ENCODE measurements around the gene CACFD1. TPM values are rescaled to one million over a fixed set of nuclear protein-coding genes. Genes with fewer than 3 reads are reported as not detected.
A peak's percentile ranks its signal among the peaks of the same experiment; 100 is the strongest.
"Not testable (repeated sequence)": the region's sequence is repeated elsewhere in the genome, so short reads cannot be mapped to it uniquely, and the experiment has no call there.

Gene CACFD1
- total RNA-seq, 1 experiment from 2014 or later = 2.5 TPM

DNA sequence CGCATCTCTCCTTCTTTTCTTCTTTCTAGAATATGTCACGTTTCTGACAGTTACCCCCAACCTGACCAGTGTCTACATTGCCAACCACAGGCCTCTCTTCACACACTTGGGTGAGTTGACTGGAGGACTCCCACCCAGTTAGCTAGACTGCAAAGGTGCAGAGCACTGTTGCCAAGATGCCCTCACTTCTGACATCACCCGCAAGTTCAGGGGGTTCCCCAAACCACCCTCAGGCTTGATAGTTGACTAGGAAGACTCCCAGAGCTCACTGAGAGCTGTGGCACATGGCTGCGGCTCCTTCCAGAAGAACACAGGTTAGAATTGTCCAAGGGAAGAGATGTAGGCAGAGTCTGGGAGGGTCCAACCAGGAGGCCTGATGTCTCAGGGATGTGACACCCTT is 20.4 kb upstream of the CACFD1 start:
- DNase-seq (ENCODE audit: low spot score) = no peak

DNA sequence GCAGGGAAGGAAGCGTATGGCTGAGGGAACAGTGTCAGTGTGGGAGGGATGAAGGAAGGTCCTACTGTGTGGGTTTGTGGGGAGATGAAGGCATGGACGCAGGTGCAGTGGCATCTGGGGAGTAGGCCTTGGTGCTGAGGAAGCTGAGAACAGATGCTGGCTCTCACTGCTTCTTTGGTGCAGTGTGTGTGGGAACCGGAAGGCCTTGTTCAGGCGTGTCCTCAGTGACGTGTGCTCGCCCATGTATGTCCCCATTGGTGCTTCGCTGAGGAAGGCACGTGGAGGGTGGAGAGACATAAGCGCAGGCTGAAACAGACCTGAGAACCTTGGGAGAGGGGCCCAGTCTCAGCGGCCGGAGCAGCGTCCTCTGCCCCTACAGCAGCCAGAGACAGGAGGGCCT is 18.9 kb upstream of the CACFD1 start:
- no peak for DNase-seq (ENCODE audit: low spot score)

DNA sequence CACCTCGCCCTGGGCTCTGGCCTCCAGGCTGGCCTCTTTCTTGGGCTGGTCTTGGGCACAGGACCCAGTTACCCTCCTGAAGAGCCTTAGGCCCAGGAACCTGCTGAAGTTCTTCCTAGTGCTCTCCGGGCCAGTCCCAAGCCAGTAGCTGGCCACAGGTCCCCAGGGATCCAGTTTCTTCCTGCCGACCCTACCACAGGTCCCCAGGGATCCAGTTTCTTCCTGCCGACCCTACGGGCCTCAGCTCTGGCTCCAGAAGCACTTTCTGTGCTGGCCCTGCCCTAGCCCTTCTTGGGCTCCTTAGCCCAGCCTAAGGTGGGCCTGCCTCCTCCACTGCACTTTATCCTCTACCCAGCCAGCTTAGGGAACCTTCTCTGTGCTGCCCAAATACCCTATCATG is 18.2 kb upstream of the CACFD1 start:
- DNase-seq (ENCODE audit: low spot score) = no peak

DNA sequence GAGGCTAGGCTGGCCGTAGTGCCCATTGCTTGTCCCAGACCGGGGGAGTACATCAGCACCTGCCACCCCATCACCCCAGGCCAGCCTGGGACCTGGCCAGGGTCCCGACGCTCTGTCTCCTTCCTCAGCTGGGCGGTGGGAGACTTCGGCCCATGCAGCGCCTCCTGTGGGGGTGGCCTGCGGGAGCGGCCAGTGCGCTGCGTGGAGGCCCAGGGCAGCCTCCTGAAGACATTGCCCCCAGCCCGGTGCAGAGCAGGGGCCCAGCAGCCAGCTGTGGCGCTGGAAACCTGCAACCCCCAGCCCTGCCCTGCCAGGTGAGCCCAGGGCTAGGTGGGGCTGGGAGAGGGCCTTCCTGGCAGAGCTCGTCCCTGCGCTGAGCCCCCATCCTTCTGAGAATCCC is 16.5 kb upstream of the CACFD1 start:
- no peak for DNase-seq (ENCODE audit: low spot score)

DNA sequence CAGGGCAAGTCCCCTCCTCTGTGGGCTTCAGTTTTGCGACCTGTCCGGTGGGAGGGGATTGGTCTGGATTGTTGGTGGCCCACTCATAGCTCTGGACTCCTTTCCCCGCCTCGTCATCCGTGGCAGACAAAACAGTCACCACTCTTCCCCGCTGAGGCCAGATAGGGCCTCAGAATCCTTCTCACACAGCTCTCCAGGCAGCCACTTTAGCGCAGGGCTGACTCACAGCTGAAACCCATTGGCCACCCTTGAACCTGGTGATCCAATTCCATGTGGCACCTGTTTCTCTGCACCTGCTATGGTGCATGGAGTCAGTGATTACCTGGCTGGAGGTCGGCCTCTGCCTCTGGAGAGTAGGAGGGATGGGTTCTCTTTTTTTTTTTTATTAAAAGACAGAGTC is 15.8 kb upstream of the CACFD1 start:
- no peak for DNase-seq (ENCODE audit: low spot score)

DNA sequence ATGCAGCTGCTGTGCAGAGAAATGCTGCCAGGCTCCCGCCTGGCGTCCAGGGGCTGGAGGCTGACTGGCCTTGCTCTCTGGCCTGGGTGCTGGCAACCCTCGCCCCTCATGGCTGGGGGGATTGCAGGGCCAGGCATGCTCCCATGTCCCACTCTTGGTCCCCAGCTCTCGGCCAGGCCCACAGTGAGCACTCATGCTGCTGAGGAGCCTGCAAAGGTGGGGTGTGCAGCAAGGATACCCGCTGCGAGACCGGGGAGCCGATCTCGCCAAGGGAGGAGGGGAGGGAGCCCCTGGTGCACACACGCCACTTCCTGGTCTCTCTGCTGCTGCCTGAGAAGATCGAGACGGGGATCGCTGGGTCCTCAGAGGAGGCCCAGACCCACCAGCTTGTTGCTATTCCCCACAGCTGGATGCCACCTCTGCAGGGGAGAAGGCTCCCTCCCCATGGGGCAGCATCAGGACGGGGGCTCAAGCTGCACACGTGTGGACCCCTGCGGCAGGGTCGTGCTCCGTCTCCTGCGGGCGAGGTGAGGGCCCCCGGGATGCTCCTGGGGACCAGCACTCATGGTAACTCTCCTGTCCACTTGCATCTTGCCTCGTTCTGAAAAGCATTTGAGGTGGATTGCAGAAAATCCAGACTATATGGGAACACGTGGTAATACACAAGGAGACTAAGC is 14.3 kb upstream of the CACFD1 start:
- no peak for DNase-seq (ENCODE audit: low spot score)

DNA sequence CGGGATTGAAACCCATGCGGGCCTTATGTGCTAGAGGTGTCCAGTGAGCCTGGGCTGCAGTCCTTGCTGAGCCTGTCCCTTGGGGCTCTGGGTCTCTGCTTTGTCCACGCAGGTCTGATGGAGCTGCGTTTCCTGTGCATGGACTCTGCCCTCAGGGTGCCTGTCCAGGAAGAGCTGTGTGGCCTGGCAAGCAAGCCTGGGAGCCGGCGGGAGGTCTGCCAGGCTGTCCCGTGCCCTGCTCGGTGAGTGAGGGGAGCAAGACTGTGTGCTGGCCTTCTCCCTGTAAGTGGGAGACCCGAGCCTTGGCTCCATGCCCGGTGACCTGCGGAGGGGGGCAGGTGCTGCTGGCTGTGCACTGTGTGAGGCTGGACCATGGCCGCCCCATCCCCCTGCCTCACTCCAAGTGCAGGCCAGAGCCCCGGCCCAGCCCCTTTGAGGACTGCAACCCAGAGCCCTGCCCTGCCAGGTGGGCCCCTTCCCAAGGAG is 11.2 kb upstream of the CACFD1 start:
- DNase-seq (ENCODE audit: low spot score) = no peak

DNA sequence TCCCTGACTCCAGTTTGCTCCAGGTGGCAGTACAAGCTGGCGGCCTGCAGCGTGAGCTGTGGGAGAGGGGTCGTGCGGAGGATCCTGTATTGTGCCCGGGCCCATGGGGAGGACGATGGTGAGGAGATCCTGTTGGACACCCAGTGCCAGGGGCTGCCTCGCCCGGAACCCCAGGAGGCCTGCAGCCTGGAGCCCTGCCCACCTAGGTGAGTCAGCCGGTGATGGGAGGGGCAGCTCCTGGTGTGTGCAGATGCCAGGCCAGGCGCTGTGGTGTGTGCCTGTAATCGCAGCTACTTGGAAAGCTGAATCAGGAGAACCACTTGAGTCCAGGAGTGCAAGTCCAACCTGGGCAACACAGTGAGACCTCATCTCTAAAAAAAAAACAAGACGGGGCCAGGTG is 10.0 kb upstream of the CACFD1 start:
- DNase-seq (ENCODE audit: low spot score) = peak; percentile 55

DNA sequence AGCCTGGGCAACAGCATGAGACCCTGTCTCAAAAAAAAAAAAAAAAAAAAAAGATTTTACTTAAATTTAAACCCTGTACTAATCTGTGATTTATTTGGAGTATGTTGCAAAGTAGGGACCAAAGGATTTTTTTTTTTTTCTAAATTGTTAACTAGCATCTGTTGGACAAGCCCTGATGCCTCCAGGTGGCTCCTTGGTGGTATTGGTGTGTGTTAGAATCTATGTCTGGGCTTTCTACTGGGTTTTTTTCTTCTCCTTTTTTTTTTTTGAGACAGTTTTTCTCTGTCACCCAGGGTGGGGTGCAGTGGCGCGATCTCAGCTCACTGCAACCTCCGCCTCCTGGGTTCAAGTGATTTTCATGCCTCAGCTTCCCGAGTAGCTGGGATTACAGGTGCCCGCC is 7.9 kb upstream of the CACFD1 start:
- not testable (repeated sequence) for DNase-seq (ENCODE audit: low spot score)

DNA sequence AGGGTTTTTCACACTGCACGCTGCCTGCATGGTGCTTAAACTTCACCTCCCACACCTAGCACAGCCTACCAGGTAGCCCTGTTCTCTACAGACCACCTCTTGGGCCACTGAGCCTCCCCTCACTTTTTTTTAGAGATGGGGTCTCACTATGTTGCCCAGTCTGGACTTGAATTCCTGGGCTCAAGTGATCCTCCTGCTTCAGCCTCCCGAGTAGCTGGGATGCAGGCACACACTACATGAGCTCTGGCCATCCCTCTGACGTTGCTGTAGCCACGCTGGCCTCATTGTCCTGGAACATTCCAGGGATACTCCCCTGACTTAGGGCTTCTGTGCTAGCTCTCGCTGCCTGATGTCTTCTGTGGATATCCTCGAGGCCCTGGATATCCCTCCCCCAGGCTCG is 7.2 kb upstream of the CACFD1 start:
- DNase-seq (ENCODE audit: low spot score) = no peak

DNA sequence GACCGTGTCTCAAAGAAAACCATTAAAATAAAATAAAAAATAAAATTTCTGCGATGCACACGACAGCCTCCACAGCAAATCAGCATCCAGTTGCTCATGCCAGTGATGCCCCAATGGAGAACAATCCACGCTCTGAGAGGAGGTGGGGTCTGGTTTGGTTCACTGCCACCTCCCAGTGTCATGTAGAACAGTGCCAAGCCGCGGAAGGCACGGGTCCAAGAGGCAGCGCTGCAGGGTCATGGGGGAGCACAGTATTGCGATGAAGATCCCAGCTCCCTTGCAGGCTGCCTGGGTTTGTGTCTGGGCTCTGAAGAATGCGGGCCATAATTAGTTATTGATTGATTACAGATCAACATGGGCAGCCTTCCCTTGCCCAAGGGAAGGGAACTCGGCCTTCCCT is 6.1 kb upstream of the CACFD1 start:
- no peak for DNase-seq (ENCODE audit: low spot score)

DNA sequence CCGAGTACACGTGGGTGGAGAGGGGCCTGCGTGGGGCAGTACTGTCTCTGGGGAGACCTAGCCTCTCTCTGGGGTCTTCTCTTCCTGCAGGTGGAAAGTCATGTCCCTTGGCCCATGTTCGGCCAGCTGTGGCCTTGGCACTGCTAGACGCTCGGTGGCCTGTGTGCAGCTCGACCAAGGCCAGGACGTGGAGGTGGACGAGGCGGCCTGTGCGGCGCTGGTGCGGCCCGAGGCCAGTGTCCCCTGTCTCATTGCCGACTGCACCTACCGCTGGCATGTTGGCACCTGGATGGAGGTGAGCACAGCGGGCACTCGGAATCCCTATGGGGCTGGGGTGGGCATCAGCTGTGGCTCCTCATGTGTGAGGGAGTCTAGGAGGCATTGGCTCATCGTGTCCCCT is 5.5 kb upstream of the CACFD1 start:
- no peak for DNase-seq (ENCODE audit: low spot score)

DNA sequence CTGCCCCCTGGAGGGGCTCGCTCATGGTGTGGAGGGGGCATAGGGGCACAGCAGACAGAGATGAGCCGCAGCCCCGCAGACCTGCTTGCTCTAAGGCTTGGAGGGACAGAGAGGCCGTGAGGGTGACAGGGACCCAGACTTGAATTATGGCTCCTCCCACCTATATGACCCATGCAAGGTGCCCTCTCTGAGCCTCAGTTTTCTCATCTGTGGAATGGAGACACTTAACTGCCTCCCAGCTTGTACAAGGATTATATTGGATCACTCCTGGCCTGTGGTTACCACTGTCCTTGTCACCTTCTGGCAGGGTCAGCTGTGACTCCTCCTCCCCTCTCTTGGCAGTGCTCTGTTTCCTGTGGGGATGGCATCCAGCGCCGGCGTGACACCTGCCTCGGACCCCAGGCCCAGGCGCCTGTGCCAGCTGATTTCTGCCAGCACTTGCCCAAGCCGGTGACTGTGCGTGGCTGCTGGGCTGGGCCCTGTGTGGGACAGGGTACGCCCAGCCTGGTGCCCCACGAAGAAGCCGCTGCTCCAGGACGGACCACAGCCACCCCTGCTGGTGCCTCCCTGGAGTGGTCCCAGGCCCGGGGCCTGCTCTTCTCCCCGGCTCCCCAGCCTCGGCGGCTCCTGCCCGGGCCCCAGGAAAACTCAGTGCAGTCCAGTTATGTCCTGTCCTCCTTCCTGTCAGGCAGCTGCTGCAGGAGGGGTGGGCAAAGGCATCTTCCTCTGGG is 4.7 kb upstream of the CACFD1 start:
- DNase-seq (ENCODE audit: low spot score) = no peak

DNA sequence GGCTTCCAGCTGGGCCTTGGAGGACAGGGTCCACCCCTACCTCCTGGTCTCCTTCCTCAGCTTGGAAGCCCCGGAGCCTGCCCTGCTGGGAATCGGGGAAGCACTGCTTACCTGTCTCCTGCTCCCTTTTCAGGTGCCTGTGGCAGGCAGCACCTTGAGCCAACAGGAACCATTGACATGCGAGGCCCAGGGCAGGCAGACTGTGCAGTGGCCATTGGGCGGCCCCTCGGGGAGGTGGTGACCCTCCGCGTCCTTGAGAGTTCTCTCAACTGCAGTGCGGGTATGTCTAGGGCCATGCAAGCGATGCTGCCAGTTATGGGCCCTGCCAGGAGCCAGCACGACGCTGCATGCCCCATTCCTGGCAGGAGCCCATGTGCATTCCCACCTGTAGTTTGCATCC is 3.8 kb upstream of the CACFD1 start:
- DNase-seq (ENCODE audit: low spot score) = no peak

DNA sequence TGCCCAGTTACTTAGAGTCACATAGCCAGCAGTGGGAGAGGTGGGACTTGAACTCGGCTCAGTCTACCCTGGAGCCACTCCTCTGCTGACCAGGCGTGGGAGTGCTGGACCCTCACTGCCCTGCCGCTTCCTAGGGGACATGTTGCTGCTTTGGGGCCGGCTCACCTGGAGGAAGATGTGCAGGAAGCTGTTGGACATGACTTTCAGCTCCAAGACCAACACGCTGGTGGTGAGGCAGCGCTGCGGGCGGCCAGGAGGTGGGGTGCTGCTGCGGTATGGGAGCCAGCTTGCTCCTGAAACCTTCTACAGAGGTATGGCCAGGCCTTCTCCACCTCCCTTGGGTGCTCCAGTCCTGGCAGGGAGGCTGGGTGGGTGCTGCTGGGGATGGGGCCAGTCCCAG is 3.4 kb upstream of the CACFD1 start:
- DNase-seq (ENCODE audit: low spot score) = no peak

DNA sequence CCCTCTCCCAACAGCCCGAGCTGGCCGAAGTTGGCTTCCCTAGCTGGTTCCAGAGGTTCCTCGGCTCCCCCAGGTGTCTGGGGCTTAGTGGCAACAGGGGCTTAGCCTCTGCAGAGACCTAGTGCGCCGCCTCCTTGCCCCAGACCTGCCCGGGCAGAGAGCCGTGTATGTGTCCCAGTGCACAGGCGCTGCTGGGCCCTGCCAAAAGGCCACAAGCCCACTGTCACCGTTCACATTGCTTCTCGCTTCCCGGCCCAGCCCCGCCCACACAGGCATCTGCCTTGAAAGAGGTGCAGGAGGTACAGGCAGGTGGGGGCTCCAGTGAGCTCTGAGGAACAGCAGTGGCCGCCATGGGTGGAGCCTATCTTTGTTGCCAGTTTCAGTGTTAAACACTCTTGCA is 2.5 kb upstream of the CACFD1 start:
- no peak for DNase-seq (ENCODE audit: low spot score)

DNA sequence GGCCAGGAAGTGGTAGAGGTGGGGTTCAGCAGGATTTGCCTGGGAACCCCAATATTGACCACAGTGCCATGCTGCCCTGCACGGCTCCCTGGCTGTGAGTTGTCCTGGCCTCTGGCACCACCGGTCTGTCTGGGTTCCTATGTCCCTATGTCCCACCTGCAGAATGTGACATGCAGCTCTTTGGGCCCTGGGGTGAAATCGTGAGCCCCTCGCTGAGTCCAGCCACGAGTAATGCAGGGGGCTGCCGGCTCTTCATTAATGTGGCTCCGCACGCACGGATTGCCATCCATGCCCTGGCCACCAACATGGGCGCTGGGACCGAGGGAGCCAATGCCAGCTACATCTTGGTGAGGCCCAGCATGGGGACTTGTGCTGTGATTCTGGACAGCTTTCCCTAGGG is 2.0 kb upstream of the CACFD1 start:
- DNase-seq (ENCODE audit: low spot score) = no peak

DNA sequence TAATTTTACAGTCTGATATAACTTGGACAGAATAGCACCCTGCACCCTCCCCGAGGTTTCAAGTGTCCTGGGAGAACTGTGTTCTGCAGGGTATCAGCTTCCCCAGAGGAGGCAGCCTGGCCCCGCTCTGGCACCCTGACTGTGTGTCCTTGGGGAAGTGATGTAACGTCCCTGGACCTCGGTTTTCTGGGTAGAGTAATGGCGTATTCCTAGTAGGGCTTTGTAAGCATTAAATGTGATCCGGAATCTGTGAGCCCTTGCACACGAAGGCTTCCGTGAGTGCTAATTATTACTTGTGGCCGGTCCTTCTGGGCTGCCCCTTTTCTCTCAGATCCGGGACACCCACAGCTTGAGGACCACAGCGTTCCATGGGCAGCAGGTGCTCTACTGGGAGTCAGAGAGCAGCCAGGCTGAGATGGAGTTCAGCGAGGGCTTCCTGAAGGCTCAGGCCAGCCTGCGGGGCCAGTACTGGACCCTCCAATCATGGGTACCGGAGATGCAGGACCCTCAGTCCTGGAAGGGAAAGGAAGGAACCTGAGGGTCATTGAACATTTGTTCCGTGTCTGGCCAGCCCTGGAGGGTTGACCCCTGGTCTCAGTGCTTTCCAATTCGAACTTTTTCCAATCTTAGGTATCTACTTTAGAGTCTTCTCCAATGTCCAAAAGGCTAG is 1.0 kb upstream of the CACFD1 start:
- no peak for DNase-seq (ENCODE audit: low spot score)

DNA sequence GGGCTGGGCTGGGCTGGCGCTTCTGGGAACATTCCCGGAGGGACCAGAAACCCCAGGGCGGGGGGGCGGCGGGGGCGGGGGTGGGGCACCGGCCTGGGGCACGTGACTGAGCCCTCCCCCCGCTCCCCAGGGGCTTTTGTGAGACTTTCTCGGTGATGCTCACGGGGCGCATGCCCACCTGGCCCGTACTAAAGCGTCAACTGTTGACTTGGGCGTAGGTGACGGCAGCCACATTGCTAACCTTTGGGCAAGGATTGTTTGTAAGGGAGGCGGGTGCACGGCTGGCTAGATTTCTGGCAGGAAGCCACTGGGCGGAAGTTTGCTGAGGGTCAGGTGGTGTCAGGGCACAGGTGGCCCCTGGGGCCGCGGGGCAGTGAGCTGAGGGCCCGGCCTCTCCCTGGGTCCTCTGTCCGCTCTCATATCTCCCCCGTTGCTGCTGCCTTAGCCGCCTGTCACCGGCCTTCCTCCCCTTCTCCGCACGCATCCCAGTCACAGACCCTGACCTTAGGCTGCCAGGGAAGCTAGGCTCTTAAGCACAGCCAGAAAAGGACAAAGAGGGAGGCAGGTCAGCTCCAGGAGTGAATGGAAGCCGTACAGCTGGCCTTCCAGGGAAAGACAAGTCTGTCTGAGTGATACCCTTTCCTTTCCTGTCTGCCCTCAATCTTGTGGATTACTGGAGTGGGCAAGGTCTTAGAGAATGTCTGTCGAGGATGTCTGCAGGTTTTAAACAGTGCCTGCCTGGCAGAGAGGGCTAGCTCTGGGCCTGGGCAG is 812 bp downstream of the CACFD1 start:
- DNase-seq (ENCODE audit: low spot score) = no peak

DNA sequence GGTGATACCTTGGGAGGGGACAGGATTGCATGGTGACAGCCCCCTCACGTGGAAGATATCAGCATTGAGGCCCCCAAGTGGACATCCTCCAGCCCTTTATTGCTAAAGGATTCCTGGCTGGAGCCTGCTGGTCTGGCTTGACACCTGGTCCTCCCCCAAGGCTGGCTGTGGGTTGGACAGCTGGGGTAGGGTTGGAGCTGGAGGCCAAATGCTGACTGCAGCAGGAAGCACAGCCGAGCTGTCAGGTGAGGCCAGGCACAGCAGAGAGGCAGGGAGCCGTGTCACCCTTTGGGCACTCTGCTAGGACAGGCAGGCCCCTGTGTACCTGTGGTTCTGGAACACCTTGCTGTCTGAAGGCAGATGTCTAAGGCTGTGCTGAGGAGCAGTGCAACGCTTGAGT is 2.2 kb downstream of the CACFD1 start:
- DNase-seq (ENCODE audit: low spot score) = no peak

DNA sequence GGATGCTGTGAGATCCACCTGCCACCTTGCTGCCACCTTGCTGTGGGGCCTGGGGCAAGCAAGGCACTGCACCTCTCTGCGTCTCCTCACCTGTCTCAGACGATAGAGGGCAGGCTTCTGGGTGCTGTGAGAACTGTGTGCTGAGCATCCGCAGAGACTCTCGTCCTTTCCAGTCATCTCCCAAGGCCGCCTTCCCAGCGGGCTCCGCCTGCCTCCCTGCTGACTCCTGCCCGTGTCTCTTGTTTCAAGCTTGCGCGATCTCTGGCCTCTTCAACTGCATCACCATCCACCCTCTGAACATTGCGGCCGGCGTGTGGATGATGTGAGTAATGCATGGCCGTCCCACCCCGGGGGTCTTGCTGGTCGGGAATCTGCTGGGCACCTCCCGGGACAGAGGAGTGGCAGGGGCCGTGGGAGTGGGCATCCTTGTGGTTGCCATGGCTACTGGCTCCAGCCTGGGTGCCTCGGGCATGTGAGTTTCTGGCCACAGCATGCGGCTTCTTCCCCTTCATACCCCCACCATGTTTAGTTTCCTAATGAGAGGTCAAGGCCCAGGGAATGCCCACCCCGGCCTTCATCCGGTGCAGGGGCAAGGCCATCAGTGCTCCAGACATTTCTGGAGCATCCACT is 3.6 kb downstream of the CACFD1 start:
- DNase-seq (ENCODE audit: low spot score) = no peak
